Stimulated activated CD4-positive, alpha-beta T cell treated with anti-CD3 and anti-CD28 coated beads, Interleukin-12 subunit alpha, Interleukin-12 subunit beta, amount 100 ng/mL, for 4 hours (primary cell): Measurements from ENCODE around the gene ZNF280A.
"Not testable (repeated sequence)": the region's sequence is repeated elsewhere in the genome, so short reads cannot be mapped to it uniquely, and the experiment has no call there.

Source experiments
- DNase-seq: peaks from one replicate; pipeline ENCODE4 v3.0.0-alpha.2; 2020

The ZNF280A gene

DNA sequence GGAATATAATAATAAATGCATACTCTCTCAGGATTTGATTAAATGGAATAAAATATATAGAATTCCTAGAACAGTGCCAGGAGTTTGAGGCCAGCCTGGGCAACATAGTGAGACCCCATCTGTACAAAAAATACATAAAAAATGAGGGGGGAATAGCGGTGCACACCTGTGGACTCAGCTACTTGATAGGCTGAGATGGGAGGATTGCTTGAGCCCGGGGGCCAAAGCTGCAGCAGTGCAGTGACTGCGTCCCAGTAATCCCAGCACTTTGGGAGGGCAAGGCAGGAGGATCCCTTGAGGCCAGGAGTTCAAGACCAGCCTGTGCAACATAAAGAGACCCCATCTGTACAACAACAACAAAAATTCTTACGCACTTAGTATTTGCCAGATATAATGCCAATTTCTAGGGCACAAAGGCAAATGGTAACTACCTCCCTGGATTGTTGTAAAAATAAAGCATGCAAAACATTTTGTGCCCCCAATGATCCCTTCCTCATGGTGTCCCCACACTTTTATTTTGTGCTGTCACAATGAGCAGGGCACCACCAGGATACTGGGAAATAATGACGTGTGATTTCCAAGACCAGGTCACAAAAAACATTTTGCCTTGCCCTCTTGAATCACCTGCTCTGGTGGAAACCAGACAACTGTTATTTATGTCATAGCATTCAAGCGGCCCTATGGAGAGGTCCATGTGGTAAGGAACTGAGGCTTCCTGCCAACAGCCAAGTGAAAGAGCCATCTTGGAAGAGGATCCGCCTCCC lies 18.3 kb upstream of the ZNF280A start:
- DNase-seq: no peak

DNA sequence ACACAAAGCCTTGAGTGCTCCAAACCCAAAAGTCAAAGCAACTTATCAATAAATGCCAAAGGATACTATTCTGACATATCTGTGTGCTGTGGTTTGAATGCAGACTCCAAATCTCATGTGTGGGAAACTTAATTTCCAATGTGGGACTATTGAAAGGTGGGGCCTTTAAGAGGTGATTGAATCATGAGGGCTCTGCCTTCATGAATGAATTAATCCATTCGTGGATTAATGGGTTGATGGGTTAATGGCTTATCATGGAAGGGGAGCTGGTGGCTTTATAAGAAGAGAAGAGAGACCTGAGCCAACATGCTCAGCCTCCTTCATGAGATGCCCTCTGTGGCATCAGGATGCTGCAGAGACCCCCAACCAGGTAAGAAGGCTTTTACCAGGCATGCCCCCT lies 16.8 kb upstream of the ZNF280A start:
- no peak for DNase-seq

DNA sequence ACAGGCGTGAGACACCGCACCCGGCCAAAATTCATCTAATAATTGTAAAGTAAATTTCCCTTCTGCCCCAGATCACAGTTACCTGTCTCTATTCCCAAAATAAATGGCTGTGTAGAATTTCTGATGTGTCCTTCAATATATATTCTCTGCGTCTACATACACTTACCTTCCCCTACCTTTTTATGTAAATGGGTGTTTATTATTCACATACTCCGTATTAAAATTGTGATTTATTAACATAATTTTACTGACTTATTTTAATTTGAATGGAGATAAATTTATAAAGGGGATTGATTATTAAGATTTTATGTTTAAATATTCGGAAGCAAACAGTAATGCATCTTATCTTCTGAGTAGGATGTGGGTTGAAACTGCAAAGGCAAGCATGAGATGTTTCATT lies 16.4 kb upstream of the ZNF280A start:
- DNase-seq: no peak

DNA sequence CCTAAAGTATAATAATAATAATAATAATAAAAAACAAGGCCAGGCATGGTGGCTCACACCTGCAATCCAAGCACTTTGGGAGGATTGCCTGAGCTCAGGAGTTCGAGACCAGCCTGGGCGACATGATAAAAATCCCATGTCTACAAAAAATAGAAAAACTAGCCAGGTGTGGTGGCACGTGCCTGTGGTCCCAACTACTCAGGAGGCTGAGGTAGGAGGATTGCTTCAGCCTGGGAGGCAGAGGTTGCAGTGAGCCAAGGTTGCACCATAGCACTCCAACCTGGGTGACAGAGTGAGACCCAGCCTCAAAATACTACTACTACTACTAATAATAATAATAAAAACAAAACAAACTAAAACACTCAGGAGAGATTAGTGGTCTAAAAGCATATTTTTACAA lies 15.6 kb upstream of the ZNF280A start:
- no peak for DNase-seq

DNA sequence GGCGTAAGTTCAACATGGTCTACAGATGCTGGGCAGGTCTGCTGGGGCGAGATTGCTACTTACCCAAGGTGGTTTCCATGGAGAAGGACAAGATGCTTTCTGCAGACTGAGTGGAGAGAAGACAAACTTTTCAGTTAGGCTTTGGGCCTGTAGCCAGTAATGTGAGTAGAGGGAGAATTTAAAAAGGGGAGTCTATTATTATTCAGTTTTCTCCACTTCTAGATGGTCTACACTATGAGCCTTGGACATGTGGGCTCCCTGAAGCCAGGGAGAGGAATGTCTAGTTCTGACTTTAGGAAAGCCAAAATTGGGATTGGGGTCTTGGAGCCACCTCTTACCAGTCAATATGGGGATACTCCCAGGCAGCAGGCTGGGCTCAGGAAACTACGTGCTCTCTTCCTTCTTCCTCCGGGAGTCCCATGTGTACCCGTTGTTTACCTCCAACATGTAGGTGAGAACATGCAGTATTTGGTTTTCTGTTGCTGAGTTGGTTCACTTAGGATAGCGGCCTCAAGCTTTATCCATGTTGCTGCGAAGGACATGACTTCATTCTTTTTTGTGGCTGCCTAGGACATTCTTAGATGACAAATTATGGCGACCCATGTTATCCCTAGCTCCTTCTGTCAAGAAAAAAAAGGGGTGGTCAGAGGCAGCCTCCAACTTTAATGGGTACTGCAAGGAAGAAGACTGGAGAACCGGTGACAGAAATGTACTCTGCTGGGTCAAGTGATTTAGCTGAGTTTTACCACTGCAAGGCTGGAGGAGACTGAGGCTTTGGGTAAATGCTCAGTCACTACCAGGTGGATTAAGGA lies 14.7 kb upstream of the ZNF280A start:
- no peak for DNase-seq

DNA sequence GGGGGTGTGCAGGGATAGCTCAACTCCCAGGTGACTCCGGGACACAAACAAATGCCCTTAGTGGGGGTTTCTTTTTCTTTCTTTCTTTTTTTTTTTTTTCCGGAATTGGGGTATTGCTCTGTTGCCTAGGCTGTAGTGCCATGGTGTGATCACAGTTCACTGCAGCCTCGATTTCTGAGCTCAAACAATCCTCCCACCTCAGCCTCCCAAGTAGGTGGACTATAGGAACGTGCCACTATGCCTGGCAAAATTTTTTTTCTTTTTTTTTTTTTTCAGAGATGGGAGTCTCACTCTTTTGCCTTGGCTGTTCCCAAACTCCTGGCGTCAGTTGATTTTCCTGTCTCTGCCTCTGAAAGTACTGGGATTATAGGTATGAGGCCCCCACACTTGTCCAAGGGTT lies 13.8 kb upstream of the ZNF280A start:
- DNase-seq: no peak

DNA sequence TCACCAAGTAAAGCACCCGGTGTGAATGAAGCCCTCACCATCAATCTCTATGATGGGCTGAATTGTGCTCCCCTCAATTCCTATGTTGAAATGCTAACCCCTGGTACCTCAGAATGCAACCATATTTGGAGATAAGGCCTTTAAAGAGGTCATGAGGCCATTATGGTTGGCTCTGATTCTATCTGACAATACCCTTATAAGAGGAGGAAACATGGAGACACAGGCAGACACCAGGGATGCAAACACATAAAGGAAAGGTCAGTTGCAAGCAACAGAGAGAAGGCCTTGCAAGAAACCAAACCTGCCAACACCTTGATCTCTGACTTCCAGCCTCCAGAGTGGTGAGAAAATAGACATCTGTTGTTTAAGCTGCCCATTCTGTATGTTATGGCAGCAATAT lies 13.3 kb upstream of the ZNF280A start:
- no peak for DNase-seq

DNA sequence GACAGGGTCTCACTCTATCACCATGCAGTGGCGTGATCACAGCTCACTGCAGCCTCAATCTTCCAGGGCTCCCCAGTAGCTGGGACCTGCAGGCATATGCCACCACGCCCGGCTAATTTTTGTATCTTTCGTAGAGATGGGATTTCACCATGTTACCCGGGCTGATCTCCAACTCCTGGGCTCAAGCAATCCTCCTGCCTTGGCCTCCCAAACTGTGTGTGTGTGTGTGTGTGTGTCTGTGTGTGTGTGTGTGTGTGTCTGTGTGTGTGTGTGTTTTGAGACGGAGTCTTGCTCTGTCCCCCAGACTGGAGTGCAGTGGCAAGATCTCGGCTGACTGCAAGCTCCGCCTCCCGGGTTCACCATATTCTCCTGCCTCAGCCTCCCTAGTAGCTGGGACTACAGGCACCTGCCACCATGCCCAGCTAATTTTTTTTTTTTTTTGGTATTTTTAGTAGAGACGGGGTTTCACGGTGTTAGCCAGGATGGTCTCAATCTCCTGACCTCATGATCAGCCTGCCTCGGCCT lies 12.5 kb upstream of the ZNF280A start:
- DNase-seq: not testable (repeated sequence)

DNA sequence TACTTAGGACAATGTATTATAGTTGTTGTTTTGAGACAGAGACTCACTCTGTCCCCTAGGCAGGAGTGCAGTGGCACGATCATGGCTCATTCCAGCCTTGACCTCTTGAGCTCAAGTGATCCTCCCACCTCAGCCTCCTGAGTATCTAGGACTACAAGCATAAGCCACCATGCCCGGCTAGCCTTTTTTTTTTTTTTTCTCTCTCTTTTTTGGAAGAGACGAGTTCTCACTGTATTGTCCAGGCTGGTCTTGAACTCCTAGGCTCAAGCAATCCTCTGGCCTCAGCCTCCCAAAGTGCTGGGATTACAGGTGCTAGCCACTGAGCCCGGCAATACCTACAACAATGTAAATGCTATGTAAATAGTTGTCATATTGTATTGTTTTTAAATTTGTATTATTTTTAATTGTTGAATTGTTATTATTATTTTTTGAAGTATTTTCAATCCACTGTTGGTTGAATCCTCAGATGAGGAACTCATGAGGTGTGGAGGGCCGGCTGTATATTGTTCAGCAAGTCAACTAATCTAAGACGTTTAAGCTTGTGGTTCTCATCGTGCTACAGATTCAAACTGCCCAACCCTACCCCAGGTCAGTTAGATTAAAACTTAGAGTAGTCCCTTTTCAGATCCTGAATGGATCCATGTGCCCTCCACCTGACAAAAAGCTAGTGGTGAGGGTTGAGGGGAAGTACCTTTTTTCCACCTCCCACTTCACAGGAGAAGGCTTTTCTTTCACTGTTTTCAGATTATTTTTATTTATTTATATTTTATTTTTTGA lies 11.9 kb upstream of the ZNF280A start:
- no peak for DNase-seq

DNA sequence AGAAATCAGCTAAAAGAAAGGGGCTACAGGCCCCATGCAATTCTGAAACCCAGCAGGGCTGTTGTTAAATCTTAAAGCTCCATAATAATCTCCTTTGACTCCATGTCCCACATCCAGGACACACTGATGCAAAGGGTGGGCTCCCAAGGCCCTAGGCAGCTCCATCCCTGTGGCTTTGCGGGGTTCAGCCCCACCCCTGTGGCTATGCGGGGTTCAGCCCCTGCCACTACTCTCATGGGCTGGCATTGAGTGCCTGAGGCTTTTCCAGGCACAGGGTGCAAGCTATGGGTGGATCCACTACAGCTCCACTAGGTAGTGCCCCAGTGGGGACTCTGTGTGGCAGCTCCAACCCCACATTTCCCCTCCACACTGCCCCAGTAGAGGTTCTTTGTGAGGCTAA lies 8.7 kb upstream of the ZNF280A start:
- no peak for DNase-seq

DNA sequence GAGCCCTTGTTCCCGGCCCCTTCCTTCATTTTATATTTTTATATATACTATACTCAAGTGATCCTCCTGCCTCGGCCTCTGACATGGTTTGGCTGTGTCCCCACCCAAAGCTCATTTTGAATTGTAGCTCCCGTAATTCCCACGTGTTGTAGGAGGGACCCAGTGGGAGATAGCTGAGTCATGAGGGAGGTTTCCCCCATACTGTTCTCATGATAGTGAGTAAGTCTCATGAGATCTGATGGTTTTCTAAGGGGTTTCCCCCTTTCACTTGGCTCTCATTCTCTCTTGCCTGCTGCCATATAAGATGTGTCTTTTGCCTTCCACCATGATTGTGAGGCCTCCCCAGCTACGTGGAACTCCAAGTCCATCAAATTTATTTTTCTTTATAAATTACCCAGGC lies 7.2 kb upstream of the ZNF280A start:
- DNase-seq: no peak

DNA sequence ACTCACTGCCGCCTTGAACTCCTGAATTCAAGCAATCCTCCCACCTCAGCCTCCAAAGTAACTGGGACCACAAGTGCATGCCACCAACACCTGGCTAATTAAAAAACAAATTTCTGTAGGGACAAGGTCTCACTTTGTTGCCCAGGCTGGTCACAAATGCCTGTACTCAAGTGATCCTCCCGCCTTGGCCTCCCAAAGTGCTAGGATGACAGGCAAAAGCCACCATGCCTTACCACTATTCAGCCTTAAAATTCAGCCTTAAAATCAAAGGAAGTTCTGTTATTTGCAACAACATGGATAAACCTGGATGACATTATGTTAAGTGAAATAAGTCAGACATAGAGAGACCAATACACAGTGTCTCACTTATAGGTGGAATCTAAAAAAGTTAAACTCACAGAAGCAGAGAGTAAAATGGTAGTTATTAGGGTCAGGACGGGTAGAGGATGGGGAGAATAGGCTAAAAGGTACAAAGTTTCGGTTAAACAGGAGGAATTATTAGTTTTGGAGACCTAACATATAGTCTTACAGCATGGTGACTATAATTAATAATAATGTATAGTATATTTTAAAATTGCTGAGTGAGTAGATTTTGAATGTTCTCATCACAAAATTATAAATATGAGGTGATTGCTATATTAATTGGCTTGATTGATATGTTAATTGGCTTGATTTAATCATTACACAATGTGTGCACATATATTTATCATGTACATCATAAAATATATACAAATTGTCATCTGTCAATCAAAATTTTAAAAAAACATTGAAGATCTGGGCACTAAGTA lies 6.2 kb upstream of the ZNF280A start:
- DNase-seq: no peak

DNA sequence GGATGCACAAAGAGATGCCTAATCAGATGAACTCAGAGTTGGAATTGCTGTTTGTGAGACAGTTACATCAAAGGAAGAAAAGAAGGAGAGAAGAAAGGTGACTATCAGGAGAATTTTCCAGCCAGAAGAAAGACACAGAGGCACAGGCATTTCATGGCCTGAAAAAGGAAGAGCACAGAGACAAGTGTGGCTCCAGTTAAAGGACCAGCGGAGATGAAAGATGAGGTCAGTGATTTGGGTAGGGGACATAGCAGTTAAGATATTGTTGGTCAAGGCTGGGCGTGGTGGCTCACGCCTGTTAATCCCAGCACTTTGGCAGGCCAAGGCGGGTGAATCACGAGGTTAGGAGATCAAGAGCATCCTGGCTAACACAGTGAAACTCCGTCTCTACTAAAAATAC lies 3.4 kb upstream of the ZNF280A start:
- DNase-seq: no peak

DNA sequence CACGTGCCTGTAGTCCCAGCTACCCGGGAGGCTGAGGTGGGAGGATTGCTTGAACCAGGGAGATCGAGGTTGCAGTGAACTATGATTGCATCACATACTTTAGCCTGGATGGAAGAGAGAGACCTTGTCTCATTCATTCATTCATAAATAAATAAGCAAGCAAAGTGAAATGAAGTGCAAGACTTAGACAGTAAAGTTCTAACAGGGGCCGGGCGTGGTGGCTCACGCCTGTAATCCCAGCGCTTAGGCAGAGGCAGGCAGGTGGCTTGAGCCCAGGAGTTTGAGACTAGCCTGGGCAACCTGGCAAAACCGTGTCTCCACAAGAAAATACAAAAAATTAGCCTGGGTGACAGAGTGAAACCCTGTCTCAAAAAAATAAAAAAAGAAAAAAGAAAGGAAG lies 1.6 kb upstream of the ZNF280A start:
- DNase-seq: no peak

DNA sequence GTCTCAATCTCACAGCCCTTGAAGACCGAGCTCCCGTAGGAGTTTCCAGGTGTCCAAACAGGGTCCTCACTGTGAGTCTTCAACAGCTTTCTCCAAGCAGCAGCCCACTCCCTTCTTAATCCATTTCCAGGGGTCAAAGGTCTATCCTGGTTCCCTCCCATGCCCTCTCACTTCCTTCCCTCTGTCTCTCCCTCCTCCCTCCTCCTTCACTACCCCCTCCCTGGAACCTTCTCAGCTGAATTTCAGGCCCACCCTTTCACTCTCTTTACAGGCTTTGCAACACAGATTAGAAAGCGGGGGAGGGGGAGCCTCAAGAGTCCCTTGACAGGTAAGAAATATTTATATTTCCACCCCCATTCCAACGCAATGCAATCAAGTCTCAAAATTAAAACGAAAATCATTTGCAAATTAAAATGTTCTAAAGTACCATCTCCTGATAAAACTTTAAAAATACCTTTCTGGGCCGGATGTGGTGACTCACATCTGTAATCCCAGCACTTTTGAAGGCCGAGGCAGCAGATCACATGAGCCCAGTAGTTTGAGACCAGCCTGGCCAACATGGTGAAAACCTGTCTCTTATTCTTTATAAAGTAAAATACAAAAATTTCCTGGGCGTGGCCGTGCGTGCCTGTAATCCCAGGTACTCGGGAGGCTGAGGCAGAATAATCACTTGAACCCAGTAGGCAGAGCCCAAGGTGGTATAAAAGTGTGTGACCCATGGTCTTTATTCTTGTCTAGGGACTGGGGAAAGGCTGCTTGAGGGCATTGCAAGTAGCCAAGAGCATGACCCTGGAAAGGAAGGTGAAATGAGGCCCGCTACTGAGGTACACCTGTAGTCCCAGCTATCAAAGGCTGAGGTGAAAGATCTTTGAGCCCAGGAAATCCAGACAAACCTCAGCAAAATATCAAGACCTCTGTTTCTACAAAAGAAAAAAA lies 865 bp upstream of the ZNF280A start:
- DNase-seq: no peak

DNA sequence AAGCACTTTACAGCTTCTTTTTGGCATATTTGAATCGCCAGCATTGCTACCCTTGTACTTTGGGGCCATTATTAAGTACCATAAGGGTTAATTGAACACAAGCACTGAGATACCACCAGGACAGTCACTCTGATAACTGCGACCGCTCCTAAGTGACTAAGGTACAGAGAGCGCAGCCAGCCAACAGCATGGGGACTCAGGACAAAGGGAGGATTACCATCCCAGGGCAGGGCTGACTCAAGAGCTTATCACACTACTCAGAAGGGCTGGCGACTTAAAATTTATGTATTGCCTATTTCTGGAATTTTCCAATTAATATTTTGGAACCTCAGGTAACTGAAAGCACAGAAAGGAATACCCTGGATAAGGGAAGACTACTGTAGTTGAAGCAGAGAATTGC lies 479 bp downstream of the ZNF280A start:
- no peak for DNase-seq

DNA sequence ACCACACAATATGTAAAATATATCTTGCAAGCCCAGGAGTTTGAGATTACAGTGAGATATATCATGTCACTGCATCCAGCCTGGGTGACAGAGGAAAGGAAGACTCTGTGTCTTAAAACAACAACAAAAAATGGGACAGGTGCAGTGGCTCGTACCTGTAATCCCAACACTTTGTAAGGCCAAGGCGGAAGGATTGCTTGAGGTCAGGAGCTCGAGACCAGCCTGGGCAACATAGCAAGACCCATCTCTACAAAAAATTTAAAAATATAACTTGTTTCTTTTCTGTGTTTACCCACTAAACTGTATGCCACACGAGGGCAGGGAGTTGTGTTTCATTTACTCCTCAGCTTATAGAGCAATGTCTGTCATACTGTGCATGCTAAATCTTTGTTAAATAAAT lies 3.1 kb downstream of the ZNF280A start:
- DNase-seq: no peak

DNA sequence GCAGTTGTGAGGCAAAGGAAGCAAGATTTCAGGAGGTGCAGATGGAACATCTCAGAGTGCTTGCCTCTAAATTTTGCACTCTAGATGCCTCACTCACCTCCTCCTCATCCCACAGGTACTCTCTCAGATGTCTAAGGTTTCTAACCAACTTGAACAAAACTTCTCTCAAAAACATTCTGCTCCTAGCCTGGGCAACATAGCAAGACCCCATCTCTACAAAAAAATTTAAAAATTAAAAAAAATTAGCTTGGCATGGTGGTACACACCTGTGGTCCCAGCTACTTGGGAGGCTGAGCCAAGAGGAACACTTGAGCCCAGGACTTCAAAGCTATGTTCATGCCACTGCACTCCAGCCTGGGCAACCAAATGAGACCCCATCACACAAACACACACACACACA lies 4.2 kb downstream of the ZNF280A start:
- DNase-seq: no peak

DNA sequence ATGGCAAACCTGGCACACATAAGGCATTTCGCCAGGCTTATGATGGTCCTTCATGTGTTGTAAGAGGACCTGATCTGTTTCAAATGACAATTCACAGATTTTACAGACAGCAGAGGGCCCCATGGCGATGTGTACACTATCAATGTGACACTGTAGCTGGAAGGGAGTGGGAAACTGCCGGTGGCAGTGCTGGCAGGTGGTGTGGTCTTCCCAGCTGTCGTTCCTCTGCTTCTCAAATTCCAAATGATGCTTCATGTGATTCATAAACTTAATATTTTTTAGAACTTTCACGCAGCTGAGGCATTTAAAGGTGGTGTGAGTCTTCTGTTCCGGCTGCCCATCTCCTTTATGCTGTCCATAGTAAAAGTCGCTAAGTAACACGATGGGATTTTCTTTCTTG lies 5.6 kb downstream of the ZNF280A start:
- not testable (repeated sequence) for DNase-seq

DNA sequence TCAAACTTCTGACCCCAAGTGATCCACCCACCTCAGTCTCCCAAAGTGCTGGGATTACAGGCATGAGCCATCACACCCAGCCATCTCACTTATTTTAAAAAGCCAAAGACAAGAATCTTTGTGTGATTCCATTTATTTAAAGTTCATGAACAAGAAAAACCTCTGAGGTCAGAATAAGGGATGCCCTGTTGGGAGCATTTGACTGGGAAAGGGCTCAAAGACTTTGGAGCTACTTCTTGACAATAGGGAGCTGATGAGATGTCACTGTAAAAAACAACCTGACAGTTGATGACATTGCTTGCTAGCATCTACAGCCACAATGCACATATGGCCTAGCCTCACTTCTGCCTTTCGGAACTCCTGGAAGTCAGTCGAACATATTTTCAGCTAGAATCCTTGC lies 6.5 kb downstream of the ZNF280A start:
- DNase-seq: no peak

DNA sequence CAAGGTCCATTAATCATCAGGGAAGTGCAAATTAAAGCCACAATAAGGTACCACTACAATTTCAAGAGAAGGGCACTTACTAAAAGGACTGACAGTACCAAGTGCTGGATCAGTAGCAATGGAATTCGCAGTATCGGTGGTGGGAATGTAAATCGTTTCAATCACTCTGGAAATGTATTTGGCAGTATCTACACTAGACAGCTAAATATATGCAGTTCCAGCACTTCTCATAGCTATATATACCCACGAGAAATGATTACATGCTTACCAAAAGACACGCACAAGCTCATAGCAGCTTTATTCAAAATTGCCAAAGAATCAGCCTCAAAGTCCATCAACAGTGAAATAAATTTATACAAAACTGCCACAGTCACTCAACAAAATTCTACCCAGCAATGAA lies 7.1 kb downstream of the ZNF280A start:
- DNase-seq: no peak

DNA sequence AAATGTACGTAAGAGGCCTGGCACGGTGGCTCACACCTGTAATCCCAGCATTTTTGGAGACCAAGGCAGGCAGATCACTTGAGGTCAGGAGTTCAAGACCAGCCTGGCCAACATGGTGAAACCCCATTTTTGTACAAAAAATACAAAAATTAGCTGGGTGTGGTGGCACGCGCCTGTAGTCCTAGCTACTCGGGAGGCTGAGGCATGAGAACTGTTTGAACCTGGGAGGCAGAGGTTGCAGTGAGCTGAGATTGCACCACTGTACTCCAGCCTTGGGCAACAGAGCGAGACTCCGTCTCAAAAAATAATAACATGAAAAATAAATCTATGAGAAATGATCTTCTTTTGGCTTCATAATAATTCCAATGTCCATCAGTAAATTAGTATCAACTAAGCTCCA lies 9.2 kb downstream of the ZNF280A start:
- DNase-seq: not testable (repeated sequence)
